Measurements from ENCODE around the gene ZFAND3.

ZFAND3 gene

DNA sequence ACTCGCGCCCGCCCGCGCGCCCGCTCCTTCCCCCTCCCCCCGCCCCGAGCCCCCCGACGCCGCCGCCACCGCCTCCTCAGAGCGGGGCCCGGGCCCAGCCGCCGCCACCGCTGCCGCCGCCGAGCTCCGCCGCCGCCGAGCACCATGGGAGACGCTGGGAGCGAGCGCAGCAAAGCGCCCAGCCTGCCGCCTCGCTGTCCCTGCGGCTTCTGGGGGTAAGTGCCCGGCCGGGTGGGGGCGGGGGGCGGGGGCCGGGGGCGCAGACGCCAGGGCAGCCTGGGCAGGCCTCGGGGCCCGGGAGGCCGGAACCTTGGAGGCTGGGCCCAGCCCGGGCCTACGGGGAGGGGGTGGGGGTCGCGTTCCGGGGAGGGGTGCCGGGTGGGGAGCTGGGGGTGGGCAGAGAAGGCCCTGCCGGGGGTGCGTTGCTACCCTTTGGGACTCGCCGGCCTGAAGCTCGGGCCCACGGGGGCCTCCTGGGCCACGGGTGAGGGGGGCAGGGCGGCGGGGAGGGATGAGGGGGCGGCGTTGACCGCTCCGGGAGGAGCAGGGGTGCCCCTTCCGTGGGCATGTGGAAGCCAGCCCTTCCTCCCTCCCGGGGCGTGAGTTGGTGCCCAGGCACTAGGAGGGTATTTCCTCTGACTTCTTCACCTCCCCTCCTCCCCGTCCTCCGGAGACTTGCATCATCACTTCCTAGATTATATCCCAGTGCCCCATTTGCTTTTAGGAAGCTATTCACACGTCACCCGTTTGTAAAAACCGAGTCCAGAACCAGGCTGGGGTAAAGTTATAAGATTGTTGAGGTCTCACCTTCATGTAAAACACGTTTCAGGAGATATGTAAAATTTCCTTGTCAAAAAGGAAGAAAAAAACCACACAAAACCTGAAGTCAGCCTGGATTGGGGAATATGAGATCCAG, 533 bp downstream of the ZFAND3 start:
- no peaks in the 10 kb centered on the region for H3K27me3 ChIP-seq (ENCODE audit: insufficient read depth, low read depth, severe bottlenecking)
- peak overlapping the region; percentile 80 for H3K4me3 ChIP-seq (ENCODE audit: low read depth, low read length)
- DNase-seq, result peak; percentile 43
- H3K27ac ChIP-seq, result peak overlapping the region; percentile 99
- TF ChIP-seq, protein P1, sequence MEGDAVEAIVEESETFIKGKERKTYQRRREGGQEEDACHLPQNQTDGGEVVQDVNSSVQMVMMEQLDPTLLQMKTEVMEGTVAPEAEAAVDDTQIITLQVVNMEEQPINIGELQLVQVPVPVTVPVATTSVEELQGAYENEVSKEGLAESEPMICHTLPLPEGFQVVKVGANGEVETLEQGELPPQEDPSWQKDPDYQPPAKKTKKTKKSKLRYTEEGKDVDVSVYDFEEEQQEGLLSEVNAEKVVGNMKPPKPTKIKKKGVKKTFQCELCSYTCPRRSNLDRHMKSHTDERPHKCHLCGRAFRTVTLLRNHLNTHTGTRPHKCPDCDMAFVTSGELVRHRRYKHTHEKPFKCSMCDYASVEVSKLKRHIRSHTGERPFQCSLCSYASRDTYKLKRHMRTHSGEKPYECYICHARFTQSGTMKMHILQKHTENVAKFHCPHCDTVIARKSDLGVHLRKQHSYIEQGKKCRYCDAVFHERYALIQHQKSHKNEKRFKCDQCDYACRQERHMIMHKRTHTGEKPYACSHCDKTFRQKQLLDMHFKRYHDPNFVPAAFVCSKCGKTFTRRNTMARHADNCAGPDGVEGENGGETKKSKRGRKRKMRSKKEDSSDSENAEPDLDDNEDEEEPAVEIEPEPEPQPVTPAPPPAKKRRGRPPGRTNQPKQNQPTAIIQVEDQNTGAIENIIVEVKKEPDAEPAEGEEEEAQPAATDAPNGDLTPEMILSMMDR (IDR thresholded peaks at IDR 0.05; ENCODE audit: low read depth, low read length), result no peak
- H3K36me3 ChIP-seq, result peaks cover 8% of the 10 kb centered on the region
- no peaks in the 10 kb centered on the region for H3K9me3 ChIP-seq (ENCODE audit: severe bottlenecking)

DNA sequence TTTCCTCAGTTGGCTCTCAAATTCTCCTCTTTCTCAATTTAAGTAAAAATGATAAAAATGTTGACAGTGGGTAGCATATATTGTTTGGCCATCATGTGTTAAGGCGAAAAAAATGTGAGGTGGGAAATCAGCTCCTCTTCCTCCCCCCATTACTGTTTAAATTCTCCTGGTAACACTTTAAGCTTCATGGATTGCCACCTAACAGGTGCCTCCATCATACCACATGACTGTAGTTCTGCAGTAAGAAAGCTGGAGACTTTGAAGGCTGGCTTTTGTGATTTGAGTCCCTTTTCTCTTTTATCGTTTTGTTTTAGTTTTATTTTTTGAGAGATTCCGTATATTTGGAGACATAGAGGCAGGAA, 1.2 kb downstream of the ZFAND3 start:
- H3K9me3 ChIP-seq (ENCODE audit: severe bottlenecking), result no peaks in the 10 kb centered on the region
- TF ChIP-seq, protein P1 (IDR thresholded peaks at IDR 0.05; ENCODE audit: low read depth, low read length), result no peak
- H3K4me3 ChIP-seq (ENCODE audit: low read depth, low read length), result peak overlapping the region; percentile 80
- peaks cover 8% of the 10 kb centered on the region for H3K36me3 ChIP-seq
- peak overlapping the region; percentile 55 for H3K27ac ChIP-seq
- DNase-seq, result no peak
- H3K27me3 ChIP-seq (ENCODE audit: insufficient read depth, low read depth, severe bottlenecking), result no peaks in the 10 kb centered on the region

DNA sequence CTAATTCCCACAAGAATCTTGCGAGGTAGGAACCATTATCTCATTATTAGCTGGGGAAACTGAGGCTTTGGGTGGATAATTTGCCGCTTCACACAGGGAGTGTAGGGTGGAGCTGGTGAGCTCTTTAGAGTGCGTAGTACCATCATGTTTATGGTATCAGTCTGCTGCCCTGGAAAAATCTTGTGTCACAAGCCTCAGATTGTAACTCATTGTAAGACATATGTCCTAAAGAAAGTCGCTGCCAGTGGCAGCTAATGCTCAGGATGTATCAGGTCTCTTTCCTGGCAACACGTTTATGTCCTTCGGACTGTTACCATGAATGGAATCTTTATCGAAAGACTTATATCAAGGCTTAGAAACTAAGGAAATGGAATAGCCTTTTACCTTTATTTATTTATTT, 1.9 kb downstream of the ZFAND3 start:
- no peak overlapping the region for H3K4me3 ChIP-seq (ENCODE audit: low read depth, low read length)
- no peaks in the 10 kb centered on the region for H3K27me3 ChIP-seq (ENCODE audit: insufficient read depth, low read depth, severe bottlenecking)
- peaks cover 8% of the 10 kb centered on the region for H3K36me3 ChIP-seq
- H3K9me3 ChIP-seq (ENCODE audit: severe bottlenecking), result no peaks in the 10 kb centered on the region
- H3K27ac ChIP-seq, result no peak overlapping the region
- no peak for DNase-seq
- TF ChIP-seq, protein P1 (IDR thresholded peaks at IDR 0.05; ENCODE audit: low read depth, low read length), result no peak

DNA sequence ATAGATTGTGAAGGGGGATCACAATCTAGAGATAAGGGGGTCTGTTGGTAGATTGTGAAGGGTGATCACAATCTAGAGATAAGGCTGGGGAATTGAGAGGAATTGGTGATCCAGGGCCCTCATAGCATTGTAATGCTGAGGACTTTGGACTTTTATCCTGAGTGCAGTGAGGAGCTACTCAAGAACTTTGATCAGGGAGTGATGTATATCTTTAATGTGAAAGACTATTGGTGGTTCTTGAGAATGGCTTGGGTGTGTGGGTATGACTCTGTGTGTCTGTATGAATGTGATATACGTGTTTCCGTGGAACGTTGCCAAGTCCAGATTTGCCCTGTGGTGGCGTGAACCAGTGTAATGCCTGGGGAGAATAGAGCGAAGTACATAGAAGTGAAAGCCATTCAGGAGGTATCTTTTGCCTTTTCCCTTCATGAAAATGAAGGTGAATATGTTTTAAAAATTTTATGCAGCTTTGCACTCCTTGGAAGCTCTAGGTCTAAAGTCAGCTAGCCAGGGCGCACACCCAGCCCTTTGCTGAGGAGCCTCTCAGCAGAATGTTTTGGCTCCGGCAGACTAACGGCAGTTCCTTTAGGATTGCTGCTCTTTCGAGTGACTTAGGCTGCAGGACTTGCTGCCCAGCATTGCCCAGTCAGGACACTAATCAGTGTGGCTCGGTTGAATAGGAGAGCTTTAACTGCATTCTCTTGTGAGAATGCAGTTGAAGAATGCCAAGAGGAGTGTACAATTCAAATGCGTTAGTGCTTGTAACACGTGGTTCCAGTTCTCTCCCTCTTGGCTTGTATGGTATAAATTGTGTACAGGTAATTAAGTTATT, 3.5 kb downstream of the ZFAND3 start:
- Histone ChIP-seq H3K9me3 (ENCODE audit: severe bottlenecking) (no peaks in the 10 kb centered on the region), H3K27me3 (ENCODE audit: insufficient read depth, low read depth, severe bottlenecking) (no peaks in the 10 kb centered on the region), H3K27ac (no peak overlapping the region), H3K4me3 (ENCODE audit: low read depth, low read length) (no peak overlapping the region), H3K36me3 (peaks cover 8% of the 10 kb centered on the region)
- no peak for DNase-seq
- TF ChIP-seq, protein P1 (IDR thresholded peaks at IDR 0.05; ENCODE audit: low read depth, low read length), result no peak

DNA sequence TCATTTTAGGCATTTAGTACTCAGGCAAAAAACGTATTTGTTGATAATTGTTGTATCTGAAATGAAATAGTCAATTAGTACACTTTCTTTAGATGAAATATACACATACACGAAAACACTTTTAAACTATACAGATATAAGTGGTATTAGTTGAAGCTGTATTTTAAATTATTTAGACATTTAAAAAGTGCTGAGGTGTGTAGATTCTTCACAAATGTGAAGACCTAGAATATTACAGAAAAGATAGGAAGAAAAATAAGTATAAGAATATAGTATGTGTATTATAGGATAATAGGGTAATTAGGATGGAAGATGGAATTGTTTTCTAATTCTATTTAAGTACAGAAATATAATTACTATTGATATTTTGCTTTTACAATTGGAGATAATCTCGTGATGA, 4.6 kb downstream of the ZFAND3 start:
- H3K4me3 ChIP-seq (ENCODE audit: low read depth, low read length), result no peak overlapping the region

More for the DNA sequence above, 4.6 kb downstream of the ZFAND3 start:
- no peaks in the 10 kb centered on the region for H3K9me3 ChIP-seq (ENCODE audit: severe bottlenecking)
- no peak overlapping the region for H3K27ac ChIP-seq
- TF ChIP-seq, protein P1 (IDR thresholded peaks at IDR 0.05; ENCODE audit: low read depth, low read length), result no peak
- DNase-seq, result no peak
- no peaks in the 10 kb centered on the region for H3K27me3 ChIP-seq (ENCODE audit: insufficient read depth, low read depth, severe bottlenecking)
- H3K36me3 ChIP-seq, result peaks cover 8% of the 10 kb centered on the region

Measured in WERI-Rb-1 (cell line).